HG02678 (cell line): ENCODE data around the gene USP32.
"Not testable (repeated sequence)": the region's sequence is repeated elsewhere in the genome, so short reads cannot be mapped to it uniquely, and the experiment has no call there.

Experiments
- ATAC-seq: cut with Tn5 transposase; IDR thresholded peaks from one replicate; pipeline ENCODE4 v1.9.1; 2021; ENCODE audit warnings: mild to moderate bottlenecking, moderate library complexity; ENCODE audit not compliant: unreplicated experiment

USP32 gene

DNA sequence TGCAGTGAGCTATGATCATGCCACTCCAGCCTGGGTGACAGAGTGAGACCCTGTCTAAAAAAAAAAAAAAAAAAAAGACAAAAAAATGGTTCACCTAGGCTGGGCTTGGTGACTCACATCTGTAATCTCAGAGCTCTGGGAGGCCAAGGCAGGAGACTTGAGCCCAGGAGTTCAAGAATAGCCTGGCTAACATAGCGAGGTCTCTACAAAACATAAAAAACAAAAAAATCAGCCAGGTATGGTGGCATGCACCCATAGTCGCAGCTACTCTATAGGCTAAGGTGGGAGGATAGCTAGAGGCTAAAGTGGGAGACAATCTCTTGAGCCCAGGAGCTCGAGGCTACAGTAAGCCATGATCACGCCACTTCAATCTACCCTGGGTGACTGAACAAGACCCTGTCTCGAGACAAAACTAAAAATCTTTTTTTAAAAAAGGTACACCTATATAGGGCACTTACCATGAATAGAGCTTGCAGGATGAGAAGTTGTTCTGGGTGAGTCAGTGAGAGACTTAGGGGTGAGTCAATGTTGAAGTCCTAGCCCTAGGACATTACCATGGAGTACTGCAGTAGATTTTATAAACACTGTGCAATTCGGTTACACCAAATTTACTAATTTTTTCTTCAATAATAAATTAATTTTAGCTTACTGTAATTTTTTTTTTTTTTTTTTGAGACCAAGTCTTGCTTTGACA lies 19.0 kb downstream of the USP32 start:
- no peak for ATAC-seq

DNA sequence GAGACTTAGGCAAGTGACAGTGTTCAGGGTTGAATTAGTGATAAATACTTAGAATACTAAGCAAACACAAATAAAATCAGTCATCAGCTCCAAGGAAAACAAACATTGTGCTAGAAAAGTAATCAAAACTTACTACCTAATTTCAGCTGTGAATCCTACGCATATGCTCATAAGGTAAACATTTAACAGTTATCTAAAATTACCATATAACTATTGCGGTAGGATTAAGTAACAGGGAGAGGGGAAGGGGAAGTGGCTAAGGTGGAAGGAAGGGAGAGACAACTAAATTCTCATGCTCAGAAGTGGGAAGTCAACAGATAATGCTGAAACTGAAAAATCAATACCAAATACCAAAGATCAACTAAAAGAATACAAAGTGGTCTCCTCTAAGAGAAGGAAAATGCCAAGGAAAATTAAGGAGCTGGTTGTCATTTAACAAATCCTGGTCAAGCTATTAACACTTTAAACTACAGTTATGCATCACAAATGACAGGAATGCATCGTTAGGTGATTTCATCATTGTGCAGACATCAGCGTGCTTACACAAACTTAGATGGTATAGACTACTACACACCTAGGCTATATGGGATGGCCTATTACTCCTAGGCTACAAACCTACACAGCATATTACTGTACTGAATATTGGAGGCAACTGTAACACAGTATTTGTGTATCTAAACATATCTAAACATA lies 20.0 kb downstream of the USP32 start:
- no peak for ATAC-seq

DNA sequence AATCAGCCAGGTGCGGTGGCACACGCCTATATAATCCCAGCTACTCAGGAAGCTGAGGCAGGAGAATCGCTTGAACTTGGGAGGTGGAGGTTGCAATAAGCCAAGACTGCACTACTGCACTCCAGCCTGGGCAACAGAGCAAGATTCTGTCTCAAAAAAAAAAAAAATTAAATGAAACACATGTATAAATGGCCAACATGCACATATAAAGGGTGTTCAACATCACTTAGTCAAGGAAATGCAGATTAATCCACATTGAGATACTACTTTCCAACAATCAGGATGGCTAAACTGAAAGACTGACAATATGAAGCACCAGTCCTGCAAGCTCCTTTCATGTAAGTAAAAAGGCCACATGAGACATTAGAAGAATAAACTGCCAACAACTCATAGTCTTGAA lies 20.5 kb downstream of the USP32 start:
- ATAC-seq: no peak

DNA sequence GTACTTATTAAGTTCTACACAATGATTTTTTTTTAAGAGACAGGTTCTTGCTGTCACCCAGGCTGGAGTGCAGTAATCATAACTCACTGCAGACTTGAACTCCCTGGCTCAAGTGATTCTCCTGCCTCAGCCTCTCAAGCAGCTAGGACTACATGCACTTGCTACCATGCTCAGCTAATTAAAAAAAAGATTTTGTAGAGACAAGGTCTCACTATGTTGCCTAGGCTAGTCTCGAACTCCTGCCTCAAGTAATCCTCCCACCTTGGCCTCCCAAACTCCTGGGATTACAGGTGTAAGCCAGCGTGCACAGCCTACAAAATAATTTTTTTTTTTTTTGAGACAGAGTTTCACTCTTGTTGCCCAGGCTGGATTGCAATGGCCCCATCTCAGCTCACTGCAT lies 22.2 kb downstream of the USP32 start:
- ATAC-seq: no peak

DNA sequence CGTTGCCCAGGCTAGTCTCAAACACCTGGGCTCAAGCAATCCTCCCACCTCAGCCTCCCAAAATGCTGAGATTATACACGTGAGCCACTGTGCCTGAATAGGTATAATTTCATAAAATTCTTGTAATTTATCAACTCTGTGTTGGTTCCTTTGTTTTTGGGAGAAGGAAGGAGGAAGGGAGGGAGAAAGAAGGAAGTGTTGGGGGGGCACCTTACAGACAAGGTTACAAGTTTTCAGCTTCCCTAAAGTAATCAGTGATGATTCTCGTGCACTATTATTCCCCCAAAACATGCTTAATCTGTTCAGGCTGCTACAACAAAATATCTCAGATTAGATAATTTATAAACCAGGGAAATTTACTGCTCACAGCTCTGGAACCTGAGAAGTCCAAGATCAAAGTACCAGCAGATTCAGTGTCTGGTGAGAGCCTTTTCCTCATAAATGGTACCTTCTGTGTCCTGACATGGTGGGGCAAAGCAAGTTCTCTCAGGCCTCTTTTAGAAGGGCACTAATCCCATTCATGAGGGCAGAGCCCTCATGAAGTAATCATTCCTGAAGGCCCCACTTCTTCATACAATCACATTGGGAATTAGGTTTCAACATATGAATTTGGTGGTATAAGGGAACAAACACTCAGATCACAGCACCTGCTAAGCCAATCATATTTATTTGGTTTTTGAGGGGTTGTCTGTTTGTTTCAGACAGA lies 28.1 kb downstream of the USP32 start:
- ATAC-seq: no peak

DNA sequence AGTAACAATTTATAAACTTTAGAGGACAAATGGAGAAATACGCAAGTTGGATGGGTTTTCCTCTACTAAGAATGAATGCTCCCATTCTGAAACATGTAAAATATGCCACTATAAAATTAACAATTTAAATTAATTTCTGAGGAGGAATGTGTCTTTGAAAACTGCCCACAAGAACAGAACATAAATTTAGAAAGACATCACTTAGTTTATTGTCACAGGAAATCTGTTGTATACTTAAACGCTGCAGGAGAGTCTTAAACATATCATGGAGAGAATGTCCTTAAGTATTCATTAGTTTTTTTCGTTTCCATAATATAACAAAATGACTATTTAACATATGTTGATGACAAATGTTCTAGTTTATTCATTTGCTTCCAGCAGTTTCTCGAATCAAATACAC lies 29.6 kb downstream of the USP32 start:
- no peak for ATAC-seq

DNA sequence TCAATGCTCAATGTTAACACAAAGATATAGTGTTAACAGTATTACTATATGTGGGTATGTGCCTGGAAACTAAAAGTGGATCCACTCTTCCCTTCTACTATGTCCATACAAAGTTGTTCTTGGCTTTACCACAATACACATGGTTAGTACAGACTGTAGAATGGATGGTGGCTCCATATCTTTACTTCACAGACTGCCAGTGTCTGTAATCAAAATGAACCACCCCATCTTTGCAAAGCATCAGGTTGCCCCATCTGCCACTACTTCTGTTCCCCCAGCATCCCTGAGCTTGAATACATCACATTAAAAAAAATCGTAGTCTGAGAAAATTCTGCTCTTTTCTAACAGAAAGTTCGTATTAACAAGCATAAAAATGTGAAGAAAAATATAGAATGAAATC lies 30.0 kb downstream of the USP32 start:
- no peak for ATAC-seq

DNA sequence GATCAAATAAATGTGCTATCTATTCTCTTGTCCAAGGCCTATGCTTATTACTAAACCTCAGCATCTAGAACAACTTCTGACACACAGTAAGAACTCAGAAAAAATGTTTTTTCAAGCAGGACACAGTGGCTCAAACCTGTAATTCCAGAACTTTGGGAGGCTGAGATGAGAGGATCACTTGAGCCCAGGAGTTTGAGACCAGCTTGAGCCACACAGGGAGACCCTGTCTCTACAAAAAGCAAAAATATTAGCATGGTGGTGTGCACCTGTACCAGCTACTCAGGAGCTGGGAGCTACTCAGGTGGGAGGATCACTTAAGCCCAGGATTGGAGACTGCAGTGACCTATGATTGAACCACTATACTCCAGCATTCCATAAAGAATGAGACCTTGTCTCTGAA lies 32.5 kb downstream of the USP32 start:
- no peak for ATAC-seq

DNA sequence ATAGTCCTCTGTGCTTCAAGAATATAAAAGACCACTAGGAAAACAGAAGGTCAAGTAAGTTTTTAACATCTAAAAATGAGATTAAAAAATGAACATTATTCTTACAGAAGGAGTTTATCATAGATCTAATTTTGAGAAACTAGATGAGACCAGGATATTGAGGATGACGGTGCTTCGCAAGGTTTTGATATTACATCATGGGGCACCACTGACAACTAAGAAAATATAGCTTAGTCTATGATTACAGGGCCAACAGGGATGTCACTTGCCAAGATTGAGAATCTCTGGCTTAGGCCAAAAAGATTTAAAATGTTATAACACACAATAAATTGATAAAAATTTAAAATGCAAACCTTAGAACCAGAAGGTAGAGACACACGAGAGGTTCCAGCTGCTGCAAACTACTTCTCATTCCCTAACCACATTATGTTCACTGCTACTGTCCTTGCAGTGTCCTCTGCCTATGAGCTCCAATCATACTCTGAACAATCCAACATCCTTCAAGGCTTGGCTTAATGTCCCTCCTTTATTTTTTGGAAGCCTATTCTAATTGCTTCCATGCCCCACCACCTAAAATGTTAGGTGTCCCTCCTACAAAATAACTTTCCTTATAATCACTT lies 33.2 kb downstream of the USP32 start:
- ATAC-seq: no peak

DNA sequence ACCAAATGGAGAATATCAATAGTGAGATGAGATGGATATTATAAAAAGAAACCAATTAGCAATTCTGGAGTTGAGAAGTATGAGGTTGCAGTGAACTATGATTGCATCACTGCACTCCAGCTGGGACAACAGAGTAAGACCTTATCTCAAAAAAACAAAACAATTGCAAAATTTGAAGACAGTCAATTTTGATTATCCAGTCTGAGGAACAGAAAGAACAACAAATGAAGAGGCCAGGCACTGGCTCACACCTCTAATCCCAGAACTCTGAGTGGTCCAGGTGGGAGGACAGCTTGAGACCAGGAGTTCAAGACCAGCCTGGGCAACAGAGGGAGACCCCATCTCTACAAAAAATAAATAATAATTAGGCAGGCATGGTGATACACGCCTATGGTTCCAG lies 35.0 kb downstream of the USP32 start:
- no peak for ATAC-seq

DNA sequence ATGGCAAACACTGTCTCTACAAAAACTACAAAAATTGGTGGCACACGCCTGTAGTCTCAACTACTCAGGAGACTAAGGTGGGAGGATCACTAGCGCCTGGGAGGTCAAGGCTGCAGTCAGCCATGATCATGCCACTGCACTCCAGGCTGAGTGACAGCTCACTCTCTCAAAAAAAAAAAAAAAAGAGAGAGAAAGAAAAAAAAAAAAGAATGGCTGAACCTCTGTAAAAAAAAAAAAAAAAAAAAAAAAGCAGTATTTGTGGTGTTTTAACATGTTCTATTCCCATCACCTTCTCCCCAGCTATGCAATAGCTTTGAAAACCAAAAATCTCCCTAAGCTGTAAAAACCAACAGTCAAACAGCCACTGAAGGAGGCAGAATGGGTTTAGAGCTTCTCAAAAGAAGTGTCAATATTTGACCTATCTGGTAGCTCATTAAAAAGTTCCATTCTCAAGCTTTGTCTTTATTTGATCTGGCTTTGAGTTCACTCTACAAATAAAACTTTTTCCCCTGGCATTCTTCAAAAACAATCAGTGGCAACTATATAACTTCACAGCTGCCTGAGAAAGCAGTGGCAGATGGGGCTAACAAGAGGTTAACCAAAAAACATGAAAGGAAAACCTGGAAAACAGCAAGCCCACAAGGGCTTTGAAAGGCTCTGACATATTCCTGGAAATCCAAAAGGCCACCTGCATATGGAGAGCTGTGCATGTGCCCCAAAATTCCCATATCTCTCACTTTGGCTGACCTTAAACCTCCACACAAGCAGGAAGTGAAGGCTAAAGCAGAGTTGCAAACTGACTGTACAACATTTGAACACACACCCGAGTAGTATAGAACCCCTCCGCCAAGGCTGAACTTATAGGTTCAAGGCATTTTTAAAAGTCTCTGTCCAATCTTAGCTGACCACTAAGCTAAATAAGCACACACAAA lies 36.0 kb downstream of the USP32 start:
- ATAC-seq: no peak

DNA sequence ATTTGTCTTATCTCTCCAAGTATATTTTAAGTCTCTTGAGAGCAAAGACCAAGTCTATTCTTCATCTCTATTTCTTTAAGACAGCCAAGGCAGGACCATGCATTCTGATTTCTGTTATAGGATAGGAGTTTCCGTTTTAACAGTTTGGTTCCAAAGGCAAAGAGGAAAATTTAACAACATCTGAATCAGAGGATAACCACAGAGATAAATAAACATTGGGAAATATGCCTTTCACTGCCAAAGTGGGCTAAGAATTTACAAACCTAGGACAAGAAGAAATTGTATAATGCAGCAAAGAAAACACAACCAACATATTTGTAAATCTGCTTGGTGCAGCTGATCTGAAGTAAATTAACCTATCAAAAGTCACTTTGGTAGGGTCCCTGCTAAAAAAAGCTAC lies 37.7 kb downstream of the USP32 start:
- no peak for ATAC-seq

DNA sequence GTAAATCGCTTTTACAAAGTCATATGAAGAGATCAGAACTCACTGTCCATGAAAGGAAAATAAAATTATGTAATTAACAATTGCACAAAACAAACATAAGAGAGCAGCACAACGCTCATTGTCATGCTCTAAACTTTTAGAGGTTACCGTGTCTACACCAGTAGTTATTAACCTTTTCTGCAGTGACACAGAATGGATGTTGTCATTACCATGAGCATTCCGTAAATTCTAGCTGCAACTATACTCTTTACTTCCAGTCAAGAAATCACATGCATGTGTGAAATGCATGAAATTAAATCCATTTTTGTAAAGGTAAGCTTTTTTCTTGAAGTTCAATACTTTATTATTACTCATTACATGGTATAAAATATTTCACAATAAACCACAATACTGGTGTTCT lies 38.2 kb downstream of the USP32 start:
- no peak for ATAC-seq

DNA sequence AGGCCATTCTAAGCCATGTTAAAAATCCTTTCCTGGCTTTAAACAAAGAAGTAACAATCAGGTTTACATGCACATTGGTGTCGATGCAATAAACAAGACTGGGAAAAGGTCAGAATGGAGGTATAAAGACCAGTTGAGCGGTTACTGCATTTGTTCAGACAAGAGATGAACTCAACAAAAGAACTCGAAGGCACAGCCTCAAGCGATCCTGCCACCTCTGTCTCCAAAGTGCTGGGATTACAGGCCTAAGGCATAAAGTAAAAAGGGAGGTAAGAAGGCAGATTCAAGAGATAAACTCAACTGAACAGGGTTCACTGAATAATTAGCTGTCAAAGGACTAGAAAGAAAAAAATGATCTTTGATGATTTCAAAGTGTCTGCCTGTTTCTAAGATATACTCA lies 39.4 kb downstream of the USP32 start:
- no peak for ATAC-seq

DNA sequence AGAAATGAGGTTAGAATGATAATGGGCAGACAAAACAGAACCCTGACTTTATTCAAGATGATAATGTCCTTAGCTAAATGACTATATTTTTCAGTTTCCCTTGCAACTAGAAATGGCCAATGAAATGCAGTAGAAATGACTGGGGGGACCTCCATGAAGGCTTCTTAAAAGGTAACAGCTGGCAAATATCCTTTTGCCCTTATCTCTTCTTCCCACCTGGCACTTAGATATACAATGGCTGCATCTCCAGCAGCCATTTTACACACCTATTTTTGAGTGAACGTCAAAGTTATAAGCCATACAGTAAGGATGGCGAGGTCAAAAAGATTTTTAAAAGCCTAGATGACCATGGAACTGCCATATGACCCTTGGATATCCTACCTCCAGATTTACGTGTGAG lies 39.9 kb downstream of the USP32 start:
- no peak for ATAC-seq

DNA sequence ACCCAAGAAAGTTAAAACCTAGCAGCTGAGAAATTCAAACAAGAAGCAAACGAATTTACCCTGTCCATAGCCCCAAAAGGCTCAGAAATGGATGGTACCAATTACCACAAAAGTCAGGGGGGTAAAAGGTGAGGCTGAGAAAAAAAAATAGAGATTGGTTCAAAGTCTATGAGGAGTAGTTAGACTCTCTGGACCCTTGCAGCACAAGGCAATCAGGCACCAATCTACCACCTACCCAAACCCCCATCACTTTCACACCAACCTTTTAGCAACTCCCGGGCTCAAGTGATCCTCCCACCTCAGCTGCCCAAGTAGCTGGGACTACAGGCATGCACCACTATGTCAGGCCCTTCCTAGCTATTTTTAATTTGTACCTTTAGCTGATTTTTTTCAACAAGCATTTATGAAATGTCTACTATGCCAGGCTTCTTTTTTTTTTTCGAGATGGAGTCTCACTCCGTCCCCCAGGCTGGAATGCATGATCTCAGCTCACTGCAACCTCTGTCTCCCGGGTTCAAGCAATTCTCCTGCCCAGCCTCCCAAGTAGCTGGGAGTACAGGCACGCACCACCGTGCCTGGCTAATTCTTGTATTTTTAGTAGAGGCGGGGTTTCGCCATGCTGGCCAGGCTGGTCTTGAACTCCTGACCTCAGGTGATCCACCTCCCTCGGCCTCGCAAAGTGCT lies 40.8 kb downstream of the USP32 start:
- ATAC-seq: no peak

DNA sequence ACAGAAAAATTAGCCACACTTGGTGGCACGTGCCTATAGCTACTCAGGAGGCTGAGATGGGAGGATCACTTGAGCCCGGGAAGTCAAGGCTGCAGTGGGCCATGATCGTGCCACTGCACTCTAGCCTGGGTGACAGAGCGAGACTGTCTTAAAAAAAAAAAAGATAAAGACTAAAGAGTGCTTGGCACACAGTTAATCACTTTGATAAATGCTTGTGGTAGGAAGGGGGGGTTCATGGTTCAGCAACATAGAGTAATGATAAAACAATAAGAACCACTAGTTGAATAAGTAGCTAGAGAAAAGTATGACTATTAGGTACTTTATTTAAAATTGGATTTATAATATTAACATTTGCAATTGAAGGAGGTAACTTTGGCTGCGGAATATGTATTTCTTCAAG lies 43.3 kb downstream of the USP32 start:
- ATAC-seq: no peak

DNA sequence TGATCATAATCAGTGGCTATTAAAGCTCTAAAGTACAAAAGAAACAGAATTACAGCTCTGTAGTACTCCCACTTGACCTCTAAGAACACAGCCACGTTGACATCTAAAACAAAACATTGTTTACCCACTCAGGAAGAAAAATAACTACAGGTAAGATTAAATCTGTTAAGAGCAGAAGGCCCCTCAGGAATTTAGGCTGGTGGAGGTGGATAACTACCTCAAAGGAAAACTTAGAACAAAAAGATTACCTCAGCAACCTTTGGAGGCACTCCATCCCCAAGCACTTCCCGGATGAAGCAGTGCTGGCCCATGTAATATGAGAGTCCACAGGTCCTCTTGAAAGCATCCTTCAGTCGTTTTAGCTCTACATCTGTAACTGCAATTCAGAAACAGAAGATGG lies 46.7 kb downstream of the USP32 start:
- ATAC-seq: no peak

DNA sequence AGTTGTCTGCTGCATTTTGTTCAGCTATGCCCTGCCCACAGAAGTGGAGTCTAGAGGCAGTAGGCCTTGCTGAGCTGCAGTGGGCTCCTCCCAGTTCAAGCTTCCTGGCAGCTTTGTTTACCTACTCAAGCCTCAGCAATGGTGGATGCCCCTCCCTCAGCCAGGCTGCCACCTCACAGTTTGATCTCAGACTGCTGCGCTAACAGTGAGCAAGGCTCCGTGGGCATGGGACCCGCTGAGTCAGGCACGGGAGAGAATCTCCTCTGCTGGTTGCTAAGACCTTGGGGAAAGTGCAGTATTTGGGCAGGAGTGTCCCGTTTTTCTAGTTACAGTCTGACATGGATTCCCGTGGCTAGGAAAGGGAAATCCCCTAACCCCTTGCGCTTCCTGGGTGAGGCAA lies 49.4 kb downstream of the USP32 start:
- ATAC-seq: not testable (repeated sequence)

DNA sequence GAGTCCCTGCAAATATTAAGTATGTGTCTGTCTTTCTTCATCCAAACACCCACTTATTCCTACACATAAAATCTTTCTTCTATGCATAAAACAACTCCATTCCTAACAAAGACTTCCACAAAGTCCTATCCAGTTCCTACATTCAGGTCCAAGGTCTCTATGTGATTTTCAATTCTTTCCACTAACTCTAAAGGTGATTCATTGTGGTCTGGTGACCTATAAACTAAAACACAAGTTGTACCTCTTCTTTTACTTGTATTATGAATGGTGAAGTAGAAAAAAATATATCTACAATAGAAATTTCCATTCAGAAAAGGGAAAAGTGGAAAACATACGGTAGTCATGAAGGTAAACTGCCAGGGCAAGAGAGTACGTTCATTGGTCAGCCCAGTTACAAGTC lies 56.6 kb downstream of the USP32 start:
- ATAC-seq: no peak
